G401.6 (cell line): ENCODE data around the gene ADPRHL1.

Source experiments
- FAIRE-seq: peaks from 2 replicates; lab custom pipeline; 2012; peaks lifted over from hg19 to GRCh38; lab: Jason Lieb, UNC

The ADPRHL1 gene

GRCh38 chr13:113414335-113414734 is 39.0 kb downstream of the ADPRHL1 start:
- FAIRE-seq: no peak

DNA sequence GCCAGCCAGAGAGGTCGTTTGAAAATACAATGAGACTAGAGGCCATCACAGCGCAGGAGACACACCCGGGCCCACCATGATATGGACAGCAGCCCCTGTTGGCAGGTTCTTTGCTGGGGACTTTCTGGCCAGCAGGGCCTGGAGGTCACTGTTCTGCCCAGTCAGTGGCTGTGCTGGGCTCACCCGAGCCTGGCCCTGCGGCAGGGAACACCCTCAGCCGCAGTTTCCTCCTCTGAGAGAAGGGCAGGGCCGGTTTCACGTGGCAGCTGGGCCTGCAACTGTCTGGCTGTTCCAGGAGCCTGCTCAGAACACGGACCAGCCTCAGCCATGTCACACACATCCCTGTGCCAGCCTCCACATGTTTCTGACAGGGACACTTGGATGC is 39.4 kb downstream of the ADPRHL1 start:
- no peak for FAIRE-seq

DNA sequence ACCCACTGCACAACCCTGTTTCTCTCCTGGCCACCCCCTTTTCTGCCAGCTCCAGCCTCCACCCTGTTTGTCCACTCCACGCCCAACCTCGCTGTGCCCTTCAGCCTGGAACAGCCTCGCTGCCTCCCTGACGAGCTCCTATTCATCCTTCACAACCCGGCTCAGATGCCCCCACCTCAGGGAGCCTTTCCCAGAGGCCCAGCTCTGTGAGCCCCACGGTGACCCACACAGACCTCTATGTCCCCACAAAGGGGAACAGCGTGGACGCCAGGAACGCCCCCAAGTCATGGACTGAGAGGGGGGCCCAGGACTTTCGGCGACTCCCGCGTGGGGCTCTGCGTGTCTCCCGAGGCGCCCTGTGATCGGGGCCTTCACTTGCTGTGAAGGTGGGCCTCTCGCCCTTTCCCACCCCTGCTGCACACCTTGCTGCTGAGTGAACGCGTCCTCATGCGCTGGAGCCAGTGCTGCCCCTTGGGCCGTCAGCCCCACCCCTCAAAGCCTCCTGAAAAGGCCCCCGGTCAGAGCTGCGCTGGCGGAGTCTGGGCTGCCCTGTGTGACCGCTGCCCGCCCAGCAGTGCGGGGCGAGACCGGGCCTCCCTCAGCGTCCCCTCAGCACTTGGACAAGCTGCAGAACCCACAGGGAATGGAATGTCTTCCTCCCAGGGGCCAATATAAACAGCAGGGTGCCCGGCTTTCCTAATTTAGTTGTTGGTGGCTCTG is 40.0 kb downstream of the ADPRHL1 start:
- no peak for FAIRE-seq

DNA sequence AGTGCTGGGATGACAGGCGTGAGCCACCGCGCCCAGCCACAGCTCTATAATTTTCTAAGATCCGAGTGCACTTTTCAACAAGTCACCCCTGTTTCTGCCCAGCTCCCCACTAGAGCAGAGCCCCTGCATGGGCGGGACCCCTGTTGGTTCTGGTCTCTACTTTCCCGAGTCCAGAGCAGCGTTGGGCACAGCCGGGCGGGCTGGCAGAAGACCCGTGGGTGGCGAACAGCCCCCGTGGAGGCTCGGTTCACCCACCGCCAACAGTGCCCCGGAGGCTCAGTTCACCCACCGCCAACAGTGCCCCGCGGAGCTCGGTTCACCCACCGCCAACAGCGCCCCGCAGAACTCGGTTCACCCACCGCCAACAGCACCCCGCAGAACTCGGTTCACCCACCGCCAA is 40.8 kb downstream of the ADPRHL1 start:
- no peak for FAIRE-seq

DNA sequence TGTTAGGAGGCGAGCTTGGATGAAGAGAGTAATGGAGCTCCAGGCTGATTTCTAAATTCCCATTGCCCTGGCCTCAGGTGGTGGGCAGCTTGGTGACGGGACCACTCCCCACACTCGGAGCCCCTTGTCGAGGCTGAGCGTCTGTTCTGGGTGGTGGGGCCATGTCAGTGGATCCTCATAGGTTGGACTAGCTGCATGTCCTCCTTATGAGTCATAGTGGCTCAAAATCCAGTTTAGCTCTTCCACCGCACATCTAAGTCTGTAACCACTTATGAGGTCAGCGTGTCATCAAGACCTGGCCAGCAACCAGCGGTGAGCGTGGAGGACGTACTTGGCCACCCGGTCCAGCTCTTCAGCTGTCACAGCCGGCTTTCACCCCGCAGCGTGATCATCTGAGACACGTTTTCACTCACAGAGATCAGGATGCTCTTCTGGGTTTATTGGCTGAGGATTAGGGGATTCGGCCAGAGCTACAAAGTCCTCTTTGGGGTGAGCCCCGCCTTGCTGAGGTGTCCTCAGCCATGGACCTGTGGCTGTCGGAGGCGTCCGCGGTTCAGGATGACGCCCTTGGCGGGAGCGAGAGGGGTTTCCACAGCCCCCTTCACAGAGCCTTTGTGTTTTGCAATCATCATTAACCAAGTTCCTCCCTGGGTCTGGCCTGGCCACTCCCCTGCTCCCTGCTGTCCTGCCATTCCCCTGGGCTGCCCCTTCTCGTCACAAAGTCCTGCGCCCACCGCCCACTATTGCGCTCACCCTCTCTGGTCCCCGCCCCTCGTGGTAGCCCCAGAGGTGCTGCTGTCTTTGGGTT is 41.9 kb downstream of the ADPRHL1 start:
- no peak for FAIRE-seq

DNA sequence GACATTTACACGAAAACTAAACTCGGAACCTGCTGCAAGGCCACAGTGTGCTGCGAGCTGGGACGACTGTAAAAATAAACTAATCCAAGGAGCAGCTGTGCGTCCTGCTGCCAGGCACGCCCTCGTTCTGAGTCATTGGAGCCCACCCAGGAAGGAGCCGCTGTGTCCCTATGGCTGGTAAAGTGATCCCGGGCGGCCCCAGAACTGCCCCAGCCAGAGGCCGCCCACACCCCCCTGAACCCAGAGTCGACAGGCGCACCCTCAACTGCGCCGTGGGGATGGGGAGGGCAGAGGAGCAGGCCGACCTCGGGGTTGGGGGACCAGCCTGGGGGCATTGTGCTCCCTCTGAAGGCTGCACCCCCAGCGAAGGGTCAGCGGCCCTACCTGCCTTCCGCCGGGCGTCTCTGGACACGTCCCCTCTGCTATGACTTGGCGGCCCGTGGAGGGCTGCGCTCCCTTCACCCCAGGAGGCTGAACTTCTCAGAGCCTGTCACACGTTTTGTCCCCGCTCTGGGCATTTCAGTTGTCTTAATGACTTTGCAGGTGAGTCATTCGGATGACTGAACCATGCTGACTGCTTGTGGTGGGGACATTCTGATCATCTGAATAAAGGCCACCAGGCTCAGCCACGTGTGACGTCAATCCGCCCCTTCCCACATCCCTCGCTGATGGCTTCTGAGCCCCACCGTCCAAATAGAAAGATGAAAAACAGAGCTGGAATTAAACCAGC is 42.7 kb downstream of the ADPRHL1 start:
- FAIRE-seq: no peak

DNA sequence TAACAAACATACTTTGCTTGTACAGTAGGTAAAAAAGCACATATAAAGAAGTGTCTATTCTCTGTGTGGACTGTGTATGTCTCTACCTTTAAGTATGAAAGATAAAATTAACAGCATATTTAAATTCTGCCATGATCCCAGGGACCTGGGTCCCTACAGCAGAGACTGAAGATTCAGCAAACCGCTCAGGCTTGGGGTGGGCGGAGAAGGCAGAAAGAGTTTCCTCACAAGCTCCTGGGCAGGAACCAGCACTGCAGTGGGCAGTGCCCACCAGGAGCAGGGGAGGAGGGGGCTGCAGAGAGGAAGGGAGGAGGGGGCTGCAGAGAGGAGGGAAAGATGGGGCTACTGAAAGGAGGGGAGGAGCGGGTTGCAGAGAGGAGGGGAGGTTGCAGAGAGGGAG is 44.7 kb downstream of the ADPRHL1 start:
- FAIRE-seq: no peak

DNA sequence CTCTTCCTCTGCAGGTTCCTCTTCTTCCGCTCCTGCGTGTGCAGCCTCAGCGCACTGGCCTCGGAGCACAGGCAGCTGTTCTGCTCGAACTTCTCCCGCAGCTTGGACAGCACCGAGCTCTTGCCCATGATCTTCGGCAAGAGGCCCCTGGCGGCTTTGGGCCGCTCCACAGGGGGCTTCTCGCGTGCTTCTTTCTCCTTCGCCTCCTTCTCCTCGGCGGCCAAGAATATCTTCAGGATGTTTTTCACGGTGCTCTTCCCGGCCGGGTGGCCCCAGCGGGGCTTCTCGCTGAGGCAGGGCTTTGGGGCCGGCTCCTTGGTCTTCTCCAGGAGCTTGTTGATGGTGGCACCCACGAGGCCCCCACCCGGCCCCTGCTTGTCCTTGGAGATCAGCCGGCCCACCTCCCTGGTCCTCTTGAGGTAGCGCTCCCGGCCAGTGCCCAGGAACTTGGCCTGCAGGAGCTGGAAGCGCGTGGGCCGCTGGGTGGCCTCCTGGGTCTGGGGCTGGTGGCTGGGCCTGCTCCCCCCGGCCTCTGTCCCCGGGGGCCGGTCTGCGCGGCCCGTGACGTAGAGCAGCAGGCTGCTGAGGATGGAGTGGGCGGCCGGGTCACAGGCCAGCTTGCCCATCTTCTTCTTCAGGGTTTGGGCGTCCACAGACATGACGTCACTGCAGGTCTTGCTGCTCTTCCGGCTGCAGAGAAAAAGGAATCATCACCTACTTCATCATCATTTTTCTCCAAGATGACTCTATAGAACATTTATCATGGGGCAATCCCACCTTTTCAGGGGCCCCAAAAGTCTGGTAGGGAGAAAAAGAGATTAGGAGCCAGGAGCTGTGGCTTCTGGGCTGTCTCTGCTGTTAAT is 45.5 kb downstream of the ADPRHL1 start:
- no peak for FAIRE-seq

DNA sequence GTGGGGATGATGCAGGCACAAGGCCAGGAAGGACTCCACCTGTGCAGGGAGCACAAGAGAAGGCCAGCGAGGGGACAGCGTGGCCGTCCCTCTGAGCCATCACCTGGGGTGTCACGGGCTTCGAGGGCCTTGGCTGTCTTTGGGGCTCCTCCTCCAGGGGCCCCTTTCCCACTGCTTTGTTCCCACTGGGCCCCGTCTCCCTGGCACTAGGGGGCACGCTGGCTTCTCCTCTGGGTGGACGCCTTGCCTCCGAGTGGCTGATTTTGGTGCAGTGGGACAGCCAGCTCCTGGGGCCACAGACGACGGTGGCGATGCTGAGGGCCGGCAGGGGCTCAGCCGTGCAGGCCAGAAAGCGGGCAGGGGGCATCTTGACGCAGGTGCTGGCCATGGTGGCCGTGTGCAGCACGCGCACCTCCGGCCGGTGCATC is 46.2 kb downstream of the ADPRHL1 start:
- FAIRE-seq: no peak

- FAIRE-seq: no peak
These were observed 46.8 kb downstream of the ADPRHL1 start for GRCh38 chr13:113406321-113407102.

- no peak for FAIRE-seq
These were observed 47.6 kb downstream of the ADPRHL1 start for GRCh38 chr13:113405481-113406300.

GRCh38 chr13:113404723-113405471 is 48.4 kb downstream of the ADPRHL1 start:
- FAIRE-seq: no peak

DNA sequence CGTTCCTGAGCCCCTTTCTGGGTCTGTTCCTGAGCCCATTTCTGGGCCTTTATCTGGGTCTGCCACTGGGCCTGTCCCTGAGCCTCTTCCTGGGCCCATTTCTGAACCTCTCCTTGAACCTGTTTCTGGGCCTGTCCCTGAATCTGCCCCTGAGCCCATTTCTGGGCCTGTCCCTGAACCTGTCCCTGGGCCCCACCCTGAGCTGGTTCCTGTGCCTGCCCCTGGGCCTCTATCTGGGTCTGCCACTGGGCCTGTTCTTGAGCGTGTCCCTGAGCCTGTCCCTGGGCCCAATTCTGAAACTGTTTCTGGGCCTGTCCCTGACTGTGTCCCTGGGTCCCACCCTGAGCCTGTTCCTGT is 48.9 kb downstream of the ADPRHL1 start:
- FAIRE-seq: no peak

DNA sequence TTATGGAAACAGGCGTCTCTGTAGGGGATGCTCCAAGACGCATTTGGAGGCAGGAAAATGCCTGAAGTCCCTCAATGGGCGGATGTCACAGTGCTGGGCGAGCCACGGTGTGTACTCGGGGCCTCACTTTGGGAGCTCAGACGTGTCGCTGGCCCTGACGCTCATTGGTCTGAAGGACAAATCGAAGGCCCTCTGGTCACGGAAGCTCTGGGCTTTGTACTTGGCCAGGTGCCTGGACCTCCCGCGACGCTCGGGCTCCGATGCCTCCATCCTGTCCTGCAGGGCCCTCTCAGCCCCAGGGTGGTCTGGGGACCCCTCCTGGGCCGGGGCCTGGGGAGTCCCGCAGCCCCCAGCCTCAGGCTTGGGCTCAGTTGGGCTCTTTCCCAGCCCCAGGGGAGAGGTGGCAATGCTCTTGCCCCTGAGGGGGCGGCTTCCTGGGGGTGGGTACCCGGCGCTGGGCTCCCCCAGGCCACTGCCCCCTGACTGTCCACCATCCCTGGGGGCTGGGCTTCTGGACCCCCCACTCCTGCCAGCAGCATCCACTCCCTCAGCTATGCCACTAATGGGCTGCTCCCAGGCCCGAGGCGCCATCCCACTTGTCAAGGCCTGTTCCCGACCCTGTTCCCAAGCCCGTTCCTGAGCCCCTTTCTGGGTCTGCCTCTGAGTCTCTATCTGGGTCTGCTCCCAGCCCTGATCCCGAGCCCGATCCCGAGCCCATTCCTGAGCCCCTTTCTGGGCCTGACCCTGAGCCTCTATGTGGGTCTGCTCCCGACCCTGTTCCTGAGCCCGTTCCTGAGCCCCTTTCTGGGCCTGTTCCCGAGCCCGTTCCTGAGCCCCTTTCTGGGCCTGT is 49.8 kb downstream of the ADPRHL1 start:
- FAIRE-seq: no peak

- FAIRE-seq: no peak
These were observed 50.6 kb downstream of the ADPRHL1 start for GRCh38 chr13:113402471-113403254.

GRCh38 chr13:113401452-113402415 is 51.6 kb downstream of the ADPRHL1 start:
- FAIRE-seq: no peak
